Lower lobe of right lung (tissue), 2 donors: ENCODE results near the gene HOTAIR. TPM values are rescaled to one million over a fixed set of nuclear protein-coding genes. Genes with fewer than 3 reads are reported as not detected.

ENCODE experiments used
- ATAC-seq, 2 donors: fragments of 200-7000 bp; cut with Tn5 transposase; one replicate each; pipeline ENCODE4 v1.9.1; 2020 to 2022; ENCODE audit warnings: mild to moderate bottlenecking in 2 of 2, moderate library complexity in 2 of 2
- DNase-seq: peaks from one replicate; pipeline ENCODE4 v3.0.0-alpha.2; 2020
- H3K27ac ChIP-seq: fragments of 200-600 bp; one replicate; pipeline ENCODE4 v1.8.0; 2022
- H3K27me3 ChIP-seq: fragments of 200-600 bp; one replicate; pipeline ENCODE4 v1.8.0; 2022; ENCODE audit warnings: low read depth
- H3K36me3 ChIP-seq: fragments of 200-600 bp; one replicate; pipeline ENCODE4 v1.8.0; 2022; ENCODE audit warnings: mild to moderate bottlenecking
- H3K4me1 ChIP-seq: fragments of 200-600 bp; one replicate; pipeline ENCODE4 v1.8.0; 2022
- H3K4me3 ChIP-seq: fragments of 200-600 bp; one replicate; pipeline ENCODE4 v1.8.0; 2022; ENCODE audit warnings: mild to moderate bottlenecking
- H3K9me3 ChIP-seq: fragments of 200-600 bp; one replicate; pipeline ENCODE4 v1.8.0; 2022
- CTCF ChIP-seq: fragments of 200-600 bp; IDR thresholded peaks from one replicate; pipeline ENCODE4 v1.8.0; 2022; ENCODE audit warnings: antibody characterized with exemption, mild to moderate bottlenecking
- intact Hi-C: fragments of 100-400 bp; cut with DNase I; formaldehyde crosslinking; loops from one replicate; pipeline ENCODE4 v1.11.0; 2022
- total RNA-seq: library from RNA; stranded (reverse); fragmentation: NEBNext Ultra II Directional; extraction: Animal tissue kit (Norgen Biotek cat#: 25700); gene quantifications from one replicate; pipeline ENCODE4 v1.2.1, GENCODE V29; 2021
- donor health status: DM: no; HTN: yes; CAD: no; lungs with severe emphysema.

The HOTAIR gene
- total RNA-seq, 1 donor from 2014 or later, result not detected

GRCh38 chr12:54020591-54021405 is 46.0 kb upstream of the HOTAIR start:
- Histone ChIP-seq H3K4me3 (no peak overlapping the region), H3K27me3 (peaks cover 100% of the 10 kb centered on the region), H3K4me1 (peaks cover 18% of the 10 kb centered on the region), H3K36me3 (no peaks in the 10 kb centered on the region), H3K9me3 (no peaks in the 10 kb centered on the region), H3K27ac (no peak overlapping the region)
- TF ChIP-seq CTCF, result no peak
- intact Hi-C loops, result no loop called here
- ATAC-seq, result no peak
- no peak for DNase-seq

- Histone ChIP-seq H3K27ac (no peak overlapping the region), H3K36me3 (no peaks in the 10 kb centered on the region), H3K9me3 (no peaks in the 10 kb centered on the region), H3K4me3 (no peak overlapping the region), H3K27me3 (peaks cover 100% of the 10 kb centered on the region), H3K4me1 (peaks cover 18% of the 10 kb centered on the region)
- ATAC-seq, result no peak
- intact Hi-C loops, result no loop called here
- no peak for TF ChIP-seq CTCF
- no peak for DNase-seq
Observed at GRCh38 chr12:54019924-54020590, 45.3 kb upstream of the HOTAIR start.

- ATAC-seq, result no peak
Observed at GRCh38 chr12:54019091-54019811, 44.5 kb upstream of the HOTAIR start.

GRCh38 chr12:54018468-54018984 is 43.8 kb upstream of the HOTAIR start:
- Histone ChIP-seq H3K36me3 (no peaks in the 10 kb centered on the region), H3K27me3 (peaks cover 99% of the 10 kb centered on the region), H3K27ac (no peak overlapping the region), H3K4me3 (peak overlapping the region; percentile 46), H3K9me3 (no peaks in the 10 kb centered on the region), H3K4me1 (peaks cover 25% of the 10 kb centered on the region)
- no peak for ATAC-seq
- no peak for TF ChIP-seq CTCF
- DNase-seq, result no peak
- intact Hi-C loops, result no loop called here

More at GRCh38 chr12:54019091-54019811, 44.5 kb upstream of the HOTAIR start:
- no peak overlapping the region for H3K27ac ChIP-seq
- no peaks in the 10 kb centered on the region for H3K36me3 ChIP-seq
- intact Hi-C loops, result no loop called here
- H3K4me1 ChIP-seq, result peaks cover 24% of the 10 kb centered on the region
- no peaks in the 10 kb centered on the region for H3K9me3 ChIP-seq
- no peak for TF ChIP-seq CTCF
- DNase-seq, result no peak
- H3K4me3 ChIP-seq, result no peak overlapping the region
- peaks cover 100% of the 10 kb centered on the region for H3K27me3 ChIP-seq

- no peaks in the 10 kb centered on the region for H3K36me3 ChIP-seq
- H3K27me3 ChIP-seq, result peaks cover 99% of the 10 kb centered on the region
- no peaks in the 10 kb centered on the region for H3K9me3 ChIP-seq
- intact Hi-C loops, result no loop called here
- no peak for TF ChIP-seq CTCF
- ATAC-seq, result peak; percentile 86 to 88
- peak; percentile 68 for DNase-seq
- H3K4me3 ChIP-seq, result peak overlapping the region; percentile 46
- H3K27ac ChIP-seq, result no peak overlapping the region
- peaks cover 25% of the 10 kb centered on the region for H3K4me1 ChIP-seq
Observed at GRCh38 chr12:54017878-54018467, 43.2 kb upstream of the HOTAIR start.
